Measurements from ENCODE around the gene ACVR1B. TPM values are rescaled to one million over a fixed set of nuclear protein-coding genes. Genes with fewer than 3 reads are reported as not detected.
A peak's percentile ranks its signal among the peaks of the same experiment; 100 is the strongest.
"Not testable (repeated sequence)": the region's sequence is repeated elsewhere in the genome, so short reads cannot be mapped to it uniquely, and the experiment has no call there.

Gene ACVR1B
- total RNA-seq, 2 donors from 2014 or later = 16.6 to 17.5 TPM

GRCh38 chr12:51974646-51975045, 23.1 kb downstream of the ACVR1B start:
- H3K36me3 Mint-ChIP-seq = peaks cover 7% of the 10 kb centered on the region
- DNase-seq (ENCODE audit: low spot score) (no peak), ATAC-seq (no peak)
- H3K4me1 Mint-ChIP-seq (ENCODE audit: low read depth in 2 of 2) = peaks cover 79 to 83% of the 10 kb centered on the region in 2 donors
- H3K27me3 Mint-ChIP-seq = no peaks in the 10 kb centered on the region
- H3K27ac Mint-ChIP-seq = peak overlapping the region in 1 of 2 donors; percentile 87
- H3K9me3 Mint-ChIP-seq = no peaks in the 10 kb centered on the region
- H3K4me3 Mint-ChIP-seq = peak overlapping the region; percentile 74

GRCh38 chr12:51975196-51975595, 23.7 kb downstream of the ACVR1B start:
- Mint-ChIP-seq H3K9me3 (no peaks in the 10 kb centered on the region), H3K36me3 (peaks cover 7% of the 10 kb centered on the region), H3K4me1 (ENCODE audit: low read depth in 2 of 2) (peaks cover 80 to 83% of the 10 kb centered on the region in 2 donors), H3K27me3 (no peaks in the 10 kb centered on the region), H3K27ac (peak overlapping the region; percentile 63 to 87), H3K4me3 (peak overlapping the region; percentile 74)
- DNase-seq (ENCODE audit: low spot score) (no peak), ATAC-seq (no peak)

DNA sequence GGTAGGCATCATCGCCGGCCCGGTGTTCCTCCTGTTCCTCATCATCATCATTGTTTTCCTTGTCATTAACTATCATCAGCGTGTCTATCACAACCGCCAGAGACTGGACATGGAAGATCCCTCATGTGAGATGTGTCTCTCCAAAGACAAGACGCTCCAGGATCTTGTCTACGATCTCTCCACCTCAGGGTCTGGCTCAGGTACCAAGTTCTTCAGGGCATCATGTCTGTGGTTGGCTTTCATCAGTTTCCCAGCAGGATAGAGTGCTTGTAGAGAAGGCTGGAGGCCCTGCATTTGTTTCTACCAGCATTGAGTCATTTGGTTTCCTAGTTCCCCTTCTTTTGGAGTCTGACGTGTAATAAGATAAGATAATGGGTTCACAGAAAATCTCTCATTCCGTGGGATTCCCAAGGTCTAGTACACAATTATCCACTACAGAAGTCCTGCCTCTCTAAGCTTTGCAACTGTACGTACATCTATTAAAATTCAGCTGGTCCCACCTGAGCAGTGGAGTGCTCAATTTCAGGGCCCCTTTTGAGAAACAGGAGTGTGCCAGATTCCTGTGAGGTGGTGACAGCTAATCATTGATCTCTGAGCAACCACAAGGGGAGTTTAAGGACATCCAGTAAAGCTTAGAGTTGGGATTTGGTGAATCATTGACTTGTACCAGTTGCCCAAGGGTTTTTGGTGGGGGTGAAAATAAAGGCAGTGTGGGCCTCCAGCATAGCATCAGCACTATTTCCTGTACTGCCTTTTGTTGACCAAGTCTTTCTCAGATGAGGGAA, 25.1 kb downstream of the ACVR1B start:
- peaks cover 73 to 76% of the 10 kb centered on the region in 2 donors for H3K4me1 Mint-ChIP-seq (ENCODE audit: low read depth in 2 of 2)
- DNase-seq (ENCODE audit: low spot score) (no peak), ATAC-seq (no peak)
- H3K9me3 Mint-ChIP-seq = no peaks in the 10 kb centered on the region
- peaks cover 12% of the 10 kb centered on the region for H3K36me3 Mint-ChIP-seq
- no peaks in the 10 kb centered on the region for H3K27me3 Mint-ChIP-seq
- H3K4me3 Mint-ChIP-seq = peak overlapping the region; percentile 74
- peak overlapping the region; percentile 13 to 87 for H3K27ac Mint-ChIP-seq

- Mint-ChIP-seq H3K27me3 (no peaks in the 10 kb centered on the region), H3K4me3 (no peak overlapping the region), H3K4me1 (ENCODE audit: low read depth in 2 of 2) (peaks cover 66 to 69% of the 10 kb centered on the region in 2 donors), H3K27ac (no peak overlapping the region), H3K36me3 (peaks cover 12% of the 10 kb centered on the region), H3K9me3 (no peaks in the 10 kb centered on the region)
- ATAC-seq (no peak), DNase-seq (ENCODE audit: low spot score) (no peak)
Measured at GRCh38 chr12:51977320-51977753, 25.8 kb downstream of the ACVR1B start.

GRCh38 chr12:51979306-51979705, 27.8 kb downstream of the ACVR1B start:
- DNase-seq (ENCODE audit: low spot score); H3K27me3 Mint-ChIP-seq; H3K4me3 Mint-ChIP-seq; H3K9me3 Mint-ChIP-seq; ATAC-seq: not testable (repeated sequence)
- peaks cover 49% of the 10 kb centered on the region in 2 donors for H3K4me1 Mint-ChIP-seq (ENCODE audit: low read depth in 2 of 2)
- H3K27ac Mint-ChIP-seq = peak overlapping the region; percentile 24 to 29
- peaks cover 12% of the 10 kb centered on the region for H3K36me3 Mint-ChIP-seq

GRCh38 chr12:51980051-51980808, 28.7 kb downstream of the ACVR1B start:
- Mint-ChIP-seq H3K4me3 (no peak overlapping the region), H3K27ac (peak overlapping the region; percentile 24 to 29), H3K27me3 (no peaks in the 10 kb centered on the region), H3K9me3 (no peaks in the 10 kb centered on the region), H3K36me3 (peaks cover 13% of the 10 kb centered on the region), H3K4me1 (ENCODE audit: low read depth in 2 of 2) (peaks cover 40% of the 10 kb centered on the region in 2 donors)
- ATAC-seq (peak; percentile 88 to 90), DNase-seq (ENCODE audit: low spot score) (peak; percentile 75)

DNA sequence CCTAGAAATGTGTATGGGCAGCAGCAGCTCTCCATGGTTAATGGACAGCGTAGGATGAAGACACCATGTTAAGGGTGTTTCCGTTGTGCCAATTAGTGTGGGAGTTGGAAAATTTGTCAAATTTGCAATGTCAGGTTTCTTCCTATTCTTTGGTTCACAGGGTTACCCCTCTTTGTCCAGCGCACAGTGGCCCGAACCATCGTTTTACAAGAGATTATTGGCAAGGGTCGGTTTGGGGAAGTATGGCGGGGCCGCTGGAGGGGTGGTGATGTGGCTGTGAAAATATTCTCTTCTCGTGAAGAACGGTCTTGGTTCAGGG, 29.3 kb downstream of the ACVR1B start:
- Mint-ChIP-seq H3K4me1 (ENCODE audit: low read depth in 2 of 2) (peaks cover 34% of the 10 kb centered on the region in 2 donors), H3K4me3 (no peak overlapping the region), H3K36me3 (peaks cover 18% of the 10 kb centered on the region), H3K27ac (peak overlapping the region; percentile 24 to 29), H3K9me3 (no peaks in the 10 kb centered on the region), H3K27me3 (no peaks in the 10 kb centered on the region)
- DNase-seq (ENCODE audit: low spot score) (no peak), ATAC-seq (no peak)

DNA sequence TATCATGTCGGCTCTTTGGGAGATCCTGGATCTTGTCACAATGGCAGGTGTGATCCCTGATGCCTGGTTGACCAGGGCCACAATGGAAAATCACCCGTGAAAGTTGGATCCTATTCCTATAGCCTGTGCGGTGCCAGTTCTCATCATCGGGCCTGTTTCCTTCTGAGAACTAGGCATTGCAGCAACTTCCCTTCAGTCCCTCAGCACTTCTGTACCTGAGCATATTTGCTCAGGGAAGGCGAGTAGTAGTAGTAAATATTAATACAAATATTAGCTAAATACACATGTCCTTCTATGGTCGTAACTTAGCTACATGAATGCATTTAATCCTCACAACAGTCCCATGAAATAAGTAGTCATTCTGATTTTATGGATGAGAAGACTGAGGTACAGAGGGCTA, 33.2 kb downstream of the ACVR1B start:
- Mint-ChIP-seq H3K4me1 (ENCODE audit: low read depth in 2 of 2) (peaks cover 12 to 13% of the 10 kb centered on the region in 2 donors), H3K27ac (no peak overlapping the region), H3K9me3 (no peaks in the 10 kb centered on the region), H3K36me3 (peaks cover 11% of the 10 kb centered on the region), H3K27me3 (no peaks in the 10 kb centered on the region), H3K4me3 (no peak overlapping the region)
- no peak for DNase-seq (ENCODE audit: low spot score)
- no peak for ATAC-seq

GRCh38 chr12:51985154-51985835, 33.8 kb downstream of the ACVR1B start:
- H3K27ac Mint-ChIP-seq = no peak overlapping the region
- peaks cover 6% of the 10 kb centered on the region in 2 donors for H3K4me1 Mint-ChIP-seq (ENCODE audit: low read depth in 2 of 2)
- no peaks in the 10 kb centered on the region for H3K27me3 Mint-ChIP-seq
- peaks cover 11% of the 10 kb centered on the region for H3K36me3 Mint-ChIP-seq
- no peak overlapping the region for H3K4me3 Mint-ChIP-seq
- DNase-seq (ENCODE audit: low spot score) (no peak), ATAC-seq (no peak)
- H3K9me3 Mint-ChIP-seq = no peaks in the 10 kb centered on the region

DNA sequence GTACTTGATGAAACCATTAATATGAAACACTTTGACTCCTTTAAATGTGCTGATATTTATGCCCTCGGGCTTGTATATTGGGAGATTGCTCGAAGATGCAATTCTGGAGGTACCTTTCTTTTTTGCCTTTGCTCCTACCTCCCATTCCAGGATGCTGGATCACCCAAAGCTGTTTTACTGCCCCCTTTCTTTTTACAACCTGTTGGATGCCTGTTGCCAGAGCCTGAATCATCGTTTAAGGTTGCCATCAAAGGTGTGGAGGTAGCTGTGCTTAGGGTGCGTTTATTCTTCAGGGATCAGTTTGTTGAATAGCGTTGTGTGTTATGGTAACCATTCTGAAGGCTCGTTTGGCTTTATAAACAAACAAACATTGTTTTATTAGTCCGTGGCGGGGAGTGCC, 35.3 kb downstream of the ACVR1B start:
- Mint-ChIP-seq H3K27ac (no peak overlapping the region), H3K9me3 (no peaks in the 10 kb centered on the region), H3K36me3 (peaks cover 6% of the 10 kb centered on the region), H3K4me1 (ENCODE audit: low read depth in 2 of 2) (no peaks in the 10 kb centered on the region), H3K27me3 (no peaks in the 10 kb centered on the region), H3K4me3 (no peak overlapping the region)
- no peak for ATAC-seq
- DNase-seq (ENCODE audit: low spot score) = no peak

DNA sequence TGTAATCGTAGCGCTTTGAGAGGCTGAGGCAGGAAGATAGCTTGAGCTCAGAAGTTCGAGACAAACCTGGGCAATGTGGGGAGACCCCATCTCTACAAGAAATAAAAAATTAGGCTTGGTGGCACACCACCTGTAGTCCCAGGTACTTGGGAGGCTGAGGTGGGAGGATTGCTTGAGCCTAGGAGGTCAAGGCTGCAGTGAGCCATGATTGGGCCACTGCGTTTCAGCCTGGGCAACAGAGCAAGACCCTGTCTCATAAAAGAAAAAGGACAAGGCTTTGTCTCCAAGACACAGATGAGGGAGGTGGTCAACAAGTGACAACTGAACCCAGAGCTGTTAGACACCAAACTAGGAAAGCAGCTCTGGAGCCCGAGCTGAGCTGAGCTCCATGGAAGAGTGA, 40.7 kb downstream of the ACVR1B start:
- no peak overlapping the region for H3K4me3 Mint-ChIP-seq
- H3K4me1 Mint-ChIP-seq (ENCODE audit: low read depth in 2 of 2) = peaks cover 3 to 7% of the 10 kb centered on the region in 2 donors
- H3K36me3 Mint-ChIP-seq = no peaks in the 10 kb centered on the region
- DNase-seq (ENCODE audit: low spot score) = no peak
- ATAC-seq = no peak
- no peak overlapping the region for H3K27ac Mint-ChIP-seq
- no peaks in the 10 kb centered on the region for H3K9me3 Mint-ChIP-seq
- no peaks in the 10 kb centered on the region for H3K27me3 Mint-ChIP-seq

DNA sequence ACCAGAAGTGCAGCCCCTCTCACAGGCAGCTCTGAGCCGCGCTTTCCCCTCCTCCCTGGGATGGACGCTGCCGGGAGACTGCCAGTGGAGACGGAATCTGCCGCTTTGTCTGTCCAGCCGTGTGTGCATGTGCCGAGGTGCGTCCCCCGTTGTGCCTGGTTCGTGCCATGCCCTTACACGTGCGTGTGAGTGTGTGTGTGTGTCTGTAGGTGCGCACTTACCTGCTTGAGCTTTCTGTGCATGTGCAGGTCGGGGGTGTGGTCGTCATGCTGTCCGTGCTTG, 43.0 kb downstream of the ACVR1B start:
- no peak for ATAC-seq
- Mint-ChIP-seq H3K27me3 (no peaks in the 10 kb centered on the region), H3K9me3 (no peaks in the 10 kb centered on the region), H3K36me3 (no peaks in the 10 kb centered on the region), H3K4me3 (no peak overlapping the region), H3K4me1 (ENCODE audit: low read depth in 2 of 2) (peaks cover 3 to 7% of the 10 kb centered on the region in 2 donors), H3K27ac (no peak overlapping the region)
- no peak for DNase-seq (ENCODE audit: low spot score)

DNA sequence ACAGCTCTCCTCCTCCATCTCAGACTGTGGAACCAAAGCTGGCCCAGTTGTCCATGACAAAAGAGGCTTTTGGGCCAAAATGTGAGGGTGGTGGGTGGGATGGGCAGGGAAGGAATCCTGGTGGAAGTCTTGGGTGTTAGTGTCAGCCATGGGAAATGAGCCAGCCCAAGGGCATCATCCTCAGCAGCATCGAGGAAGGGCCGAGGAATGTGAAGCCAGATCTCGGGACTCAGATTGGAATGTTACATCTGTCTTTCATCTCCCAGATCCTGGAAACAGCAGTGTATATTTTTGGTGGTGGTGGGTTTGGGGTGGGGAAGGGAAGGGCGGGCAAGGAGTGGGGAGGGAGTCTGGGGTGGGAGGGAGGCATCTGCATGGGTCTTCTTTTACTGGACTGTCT, 43.5 kb downstream of the ACVR1B start:
- Mint-ChIP-seq H3K4me3 (no peak overlapping the region), H3K36me3 (no peaks in the 10 kb centered on the region), H3K9me3 (no peaks in the 10 kb centered on the region), H3K27ac (no peak overlapping the region), H3K27me3 (no peaks in the 10 kb centered on the region), H3K4me1 (ENCODE audit: low read depth in 2 of 2) (peaks cover 3 to 7% of the 10 kb centered on the region in 2 donors)
- DNase-seq (ENCODE audit: low spot score) (no peak), ATAC-seq (no peak)

DNA sequence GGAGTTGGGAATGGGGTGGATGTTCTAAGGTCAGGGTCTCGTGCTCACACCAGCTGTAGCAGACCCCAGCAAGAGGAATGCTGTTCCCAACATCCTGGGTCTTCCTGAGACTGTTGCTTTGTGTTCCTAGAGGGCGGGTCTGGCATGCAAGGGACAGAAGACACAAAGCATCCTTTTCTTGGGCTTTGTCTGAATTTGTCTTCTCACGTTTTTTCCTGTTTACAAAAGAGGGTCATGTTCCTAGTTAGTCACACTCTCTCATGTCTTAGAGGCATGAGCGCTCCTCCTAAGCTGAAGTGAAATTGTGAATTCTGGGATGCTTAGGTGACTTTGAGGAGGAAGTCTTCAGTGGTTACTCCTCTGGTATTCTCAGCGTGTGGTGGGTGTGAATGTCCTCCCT, 45.6 kb downstream of the ACVR1B start:
- H3K4me1 Mint-ChIP-seq (ENCODE audit: low read depth in 2 of 2) = peaks cover 3 to 7% of the 10 kb centered on the region in 2 donors
- H3K9me3 Mint-ChIP-seq = no peaks in the 10 kb centered on the region
- H3K36me3 Mint-ChIP-seq = no peaks in the 10 kb centered on the region
- no peak overlapping the region for H3K4me3 Mint-ChIP-seq
- H3K27me3 Mint-ChIP-seq = no peaks in the 10 kb centered on the region
- H3K27ac Mint-ChIP-seq = no peak overlapping the region
- DNase-seq (ENCODE audit: low spot score) = no peak
- no peak for ATAC-seq
